Gastroesophageal sphincter (tissue), 3 donors: ENCODE measurements around the gene ARHGAP23.
"Not testable (repeated sequence)": the region's sequence is repeated elsewhere in the genome, so short reads cannot be mapped to it uniquely, and the experiment has no call there.

Source experiments
- EP300 ChIP-seq: sonication (generic); formaldehyde crosslinking; IDR thresholded peaks from one replicate; pipeline ENCODE4 v1.6.1; 2017; ENCODE audit warnings: antibody characterized with exemption, mild to moderate bottlenecking
- POLR2A ChIP-seq, 2 donors: fragments of 450-650 bp; IDR thresholded peaks; one replicate each; pipeline ENCODE4 v1.6.1; 2017; ENCODE audit warnings: antibody characterized with exemption in 2 of 2, mild to moderate bottlenecking in 2 of 2, moderate library complexity in 1 of 2
- POLR2AphosphoS5 ChIP-seq: sonication (generic); formaldehyde crosslinking; IDR thresholded peaks from one replicate; pipeline ENCODE4 v1.6.1; 2017; ENCODE audit warnings: antibody characterized with exemption
- TF ChIP-seq, protein P1 (sequence below), 4 experiments: fragments of 200-600 bp in 2 of 4; fragments of 450-650 bp in 2 of 4; sonication (generic) in 1 of 4; IDR thresholded peaks; one replicate each; pipeline ENCODE4 v1.5.1; 2017 to 2019; ENCODE audit warnings: antibody characterized with exemption in 4 of 4, mild to moderate bottlenecking in 2 of 4, moderate library complexity in 2 of 4

GRCh38 chr17:38471253-38471652, 43.0 kb downstream of the ARHGAP23 start:
- TF ChIP-seq, protein P1, sequence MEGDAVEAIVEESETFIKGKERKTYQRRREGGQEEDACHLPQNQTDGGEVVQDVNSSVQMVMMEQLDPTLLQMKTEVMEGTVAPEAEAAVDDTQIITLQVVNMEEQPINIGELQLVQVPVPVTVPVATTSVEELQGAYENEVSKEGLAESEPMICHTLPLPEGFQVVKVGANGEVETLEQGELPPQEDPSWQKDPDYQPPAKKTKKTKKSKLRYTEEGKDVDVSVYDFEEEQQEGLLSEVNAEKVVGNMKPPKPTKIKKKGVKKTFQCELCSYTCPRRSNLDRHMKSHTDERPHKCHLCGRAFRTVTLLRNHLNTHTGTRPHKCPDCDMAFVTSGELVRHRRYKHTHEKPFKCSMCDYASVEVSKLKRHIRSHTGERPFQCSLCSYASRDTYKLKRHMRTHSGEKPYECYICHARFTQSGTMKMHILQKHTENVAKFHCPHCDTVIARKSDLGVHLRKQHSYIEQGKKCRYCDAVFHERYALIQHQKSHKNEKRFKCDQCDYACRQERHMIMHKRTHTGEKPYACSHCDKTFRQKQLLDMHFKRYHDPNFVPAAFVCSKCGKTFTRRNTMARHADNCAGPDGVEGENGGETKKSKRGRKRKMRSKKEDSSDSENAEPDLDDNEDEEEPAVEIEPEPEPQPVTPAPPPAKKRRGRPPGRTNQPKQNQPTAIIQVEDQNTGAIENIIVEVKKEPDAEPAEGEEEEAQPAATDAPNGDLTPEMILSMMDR (IDR thresholded peaks at IDR 0.05), result not testable (repeated sequence)
- not testable (repeated sequence) for TF ChIP-seq POLR2AphosphoS5; POLR2A (IDR thresholded peaks at IDR 0.05); EP300
